Keratinocyte (primary cell): ENCODE data around the gene TCERG1L.

Experiments used
- CTCF ChIP-seq, 3 experiments: IDR thresholded peaks in 1 of 3; conservative IDR thresholded peaks in 1 of 3; optimal IDR thresholded peaks in 1 of 3; 2 replicates in 2 of 3; 3 replicates in 1 of 3; pipeline versions ENCODE3 to v1.5.1; 2011; ENCODE audit warnings: low read length in 3 of 3, mild to moderate bottlenecking in 3 of 3, moderate library complexity in 2 of 3, control low read depth in 1 of 3, inconsistent platforms in 1 of 3; ENCODE audit not compliant: insufficient read depth in 2 of 3; ENCODE audit errors: extremely low read depth in 1 of 3
- EZH2 ChIP-seq: IDR thresholded peaks from one replicate; pipeline ENCODE4 v1.6.1; 2012; ENCODE audit warnings: inconsistent platforms, mild to moderate bottlenecking, low read length, moderate library complexity

- no peak for TF ChIP-seq CTCF (optimal IDR thresholded peaks at IDR 0.05 in 1 of 3, IDR thresholded peaks at IDR 0.05 in 1 of 3, conservative IDR thresholded peaks at IDR 0.05 in 1 of 3; ENCODE audit: extremely low read depth in 1 of 3, insufficient read depth in 2 of 3, low read length in 3 of 3)
- TF ChIP-seq EZH2 = no peak
Observed at GRCh38 chr10:131056781-131057180, 254.7 kb downstream of the TCERG1L start.
